Stimulated activated CD4-positive, alpha-beta T cell treated with anti-CD3 and anti-CD28 coated beads, Interleukin-4, amount 100 ng/mL, for 48 hours (primary cell): ENCODE data around the gene ZNF277.

Experiments
- DNase-seq, 2 donors: peaks; one replicate each; pipeline ENCODE4 v3.0.0-alpha.2; 2020; ENCODE audit warnings: low read depth in 2 of 2

ZNF277 gene, protein sequence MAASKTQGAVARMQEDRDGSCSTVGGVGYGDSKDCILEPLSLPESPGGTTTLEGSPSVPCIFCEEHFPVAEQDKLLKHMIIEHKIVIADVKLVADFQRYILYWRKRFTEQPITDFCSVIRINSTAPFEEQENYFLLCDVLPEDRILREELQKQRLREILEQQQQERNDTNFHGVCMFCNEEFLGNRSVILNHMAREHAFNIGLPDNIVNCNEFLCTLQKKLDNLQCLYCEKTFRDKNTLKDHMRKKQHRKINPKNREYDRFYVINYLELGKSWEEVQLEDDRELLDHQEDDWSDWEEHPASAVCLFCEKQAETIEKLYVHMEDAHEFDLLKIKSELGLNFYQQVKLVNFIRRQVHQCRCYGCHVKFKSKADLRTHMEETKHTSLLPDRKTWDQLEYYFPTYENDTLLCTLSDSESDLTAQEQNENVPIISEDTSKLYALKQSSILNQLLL

DNA sequence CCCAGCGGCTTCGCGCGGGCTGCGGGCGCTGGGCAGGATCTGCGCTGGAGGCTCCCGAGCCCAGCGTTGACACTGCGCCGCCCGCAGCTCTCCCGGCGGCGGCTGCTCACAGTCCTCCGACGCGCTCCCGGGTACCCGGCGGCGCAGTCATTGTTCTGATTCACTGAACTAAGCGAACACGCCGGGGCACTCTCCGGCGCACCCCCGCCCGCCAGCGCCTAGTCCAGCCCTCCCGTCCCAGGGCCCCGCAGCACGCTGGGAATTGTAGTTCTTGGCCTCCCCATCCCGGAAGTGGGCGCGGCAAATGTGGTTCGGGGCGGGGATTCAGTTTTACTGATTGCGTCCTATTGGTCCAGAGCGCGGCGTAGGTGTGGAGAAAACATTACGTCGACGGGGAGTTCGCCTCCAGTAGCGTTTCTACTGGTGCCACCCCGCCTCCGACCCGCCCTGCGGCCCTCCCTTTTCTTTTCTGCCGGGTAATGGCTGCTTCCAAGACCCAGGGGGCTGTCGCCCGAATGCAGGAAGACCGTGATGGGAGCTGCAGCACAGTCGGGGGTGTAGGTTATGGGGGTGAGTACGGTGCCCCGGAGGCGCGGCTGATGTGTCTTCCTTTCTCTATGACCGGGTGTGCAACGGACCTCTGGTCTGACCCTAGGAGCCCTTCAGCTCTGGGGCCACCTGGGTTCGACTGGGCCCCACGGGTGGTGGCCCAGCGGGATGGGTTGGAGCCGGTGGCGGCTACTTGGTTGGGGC is at the start of gene ZNF277, which contains the start of gene DOCK4:
Gene ZNF277, plus strand, starts transcription at position 458 of the 753 bp plus-strand sequence. Its CDS starts 22 bp downstream, at position 480.
Gene DOCK4, minus strand, starts transcription at position 162 of the 753 bp plus-strand sequence. CDS start 261 bp downstream, outside the sequence.
- DNase-seq, result peak; percentile 99

DNA sequence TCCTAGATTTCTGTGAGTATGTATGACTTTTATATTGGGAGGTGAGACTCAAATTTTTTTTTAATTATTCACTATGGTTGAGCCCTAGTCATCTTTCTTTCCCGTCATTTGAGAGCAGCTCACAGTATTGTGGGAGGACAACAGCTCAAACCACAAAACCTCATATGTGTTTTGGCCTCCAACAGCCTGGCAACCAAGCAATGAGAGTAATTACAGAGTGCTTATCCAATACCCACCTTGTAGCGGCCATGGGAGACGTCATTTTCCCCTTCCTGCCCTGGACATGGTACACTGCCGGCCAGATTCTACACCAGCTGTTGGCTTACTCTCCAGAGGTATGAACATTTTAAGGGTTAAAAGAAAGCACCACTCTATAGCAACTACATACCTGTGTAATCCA is 49.4 kb upstream of the ZNF277 start:
- no peak for DNase-seq

DNA sequence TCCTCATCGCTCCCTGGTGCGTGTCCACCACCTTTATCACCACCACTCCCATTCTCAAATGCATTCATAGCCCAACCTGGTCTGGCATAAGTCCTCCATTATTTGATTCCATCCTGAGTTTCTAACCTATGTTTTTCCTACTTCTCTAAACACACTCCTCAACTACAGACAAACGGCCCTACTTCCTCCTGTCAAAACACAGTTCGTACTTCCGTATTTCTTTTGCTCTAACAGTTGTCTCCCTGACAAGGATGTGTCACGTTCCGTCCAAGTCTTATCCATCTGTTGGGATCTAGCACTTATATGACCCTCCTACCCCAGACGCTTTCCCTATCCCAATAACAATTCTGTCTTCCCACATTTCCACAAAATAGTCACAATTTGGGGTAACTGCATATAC is 47.1 kb upstream of the ZNF277 start:
- DNase-seq, result no peak

DNA sequence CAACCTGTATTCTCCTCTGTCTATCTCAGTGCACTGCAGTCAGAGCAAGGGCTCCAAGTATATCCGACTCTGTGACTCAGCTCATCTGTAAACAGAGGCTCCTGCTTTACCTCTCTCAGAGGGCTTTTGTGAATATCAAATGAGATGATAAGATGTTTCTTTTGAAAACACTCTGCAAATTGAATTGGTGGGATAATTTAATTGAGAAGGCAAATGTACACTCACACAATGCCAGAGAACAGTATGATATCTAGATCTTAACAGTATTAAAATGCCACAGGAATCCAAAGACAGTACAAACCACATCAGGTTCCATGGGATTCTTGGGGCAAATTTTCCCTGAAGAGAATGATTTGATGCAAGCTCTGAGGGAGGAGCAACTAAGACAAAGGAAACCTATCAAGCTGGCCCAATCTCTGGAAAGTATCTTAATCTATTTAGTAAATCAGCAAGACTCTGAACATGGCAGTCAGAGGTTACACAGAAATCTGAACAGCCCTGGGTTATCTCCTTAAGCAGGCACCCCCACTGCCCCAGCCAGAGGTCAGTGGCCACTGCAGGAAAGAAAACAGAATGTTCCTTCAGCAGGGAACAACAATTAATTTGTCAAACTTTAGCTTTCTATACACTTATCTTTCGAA is 46.2 kb upstream of the ZNF277 start:
- DNase-seq, result no peak

DNA sequence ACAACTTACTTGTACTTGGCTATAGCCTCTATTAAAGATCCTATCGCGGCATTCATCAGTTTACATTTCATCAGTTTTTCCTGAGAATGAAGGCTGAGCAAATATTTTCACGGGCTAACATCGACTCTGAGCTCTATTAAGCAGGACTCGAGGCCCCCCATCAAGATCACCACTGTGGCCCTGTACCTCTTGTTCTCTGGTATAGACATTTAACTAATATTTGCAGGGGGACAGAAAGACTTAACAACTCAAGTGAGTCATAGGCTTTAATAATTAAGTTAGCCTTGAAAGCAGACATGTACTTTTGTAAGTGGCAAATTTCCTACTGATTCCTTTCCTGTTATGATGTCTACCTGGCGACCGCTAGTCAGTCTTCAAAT is 45.7 kb upstream of the ZNF277 start:
- no peak for DNase-seq

DNA sequence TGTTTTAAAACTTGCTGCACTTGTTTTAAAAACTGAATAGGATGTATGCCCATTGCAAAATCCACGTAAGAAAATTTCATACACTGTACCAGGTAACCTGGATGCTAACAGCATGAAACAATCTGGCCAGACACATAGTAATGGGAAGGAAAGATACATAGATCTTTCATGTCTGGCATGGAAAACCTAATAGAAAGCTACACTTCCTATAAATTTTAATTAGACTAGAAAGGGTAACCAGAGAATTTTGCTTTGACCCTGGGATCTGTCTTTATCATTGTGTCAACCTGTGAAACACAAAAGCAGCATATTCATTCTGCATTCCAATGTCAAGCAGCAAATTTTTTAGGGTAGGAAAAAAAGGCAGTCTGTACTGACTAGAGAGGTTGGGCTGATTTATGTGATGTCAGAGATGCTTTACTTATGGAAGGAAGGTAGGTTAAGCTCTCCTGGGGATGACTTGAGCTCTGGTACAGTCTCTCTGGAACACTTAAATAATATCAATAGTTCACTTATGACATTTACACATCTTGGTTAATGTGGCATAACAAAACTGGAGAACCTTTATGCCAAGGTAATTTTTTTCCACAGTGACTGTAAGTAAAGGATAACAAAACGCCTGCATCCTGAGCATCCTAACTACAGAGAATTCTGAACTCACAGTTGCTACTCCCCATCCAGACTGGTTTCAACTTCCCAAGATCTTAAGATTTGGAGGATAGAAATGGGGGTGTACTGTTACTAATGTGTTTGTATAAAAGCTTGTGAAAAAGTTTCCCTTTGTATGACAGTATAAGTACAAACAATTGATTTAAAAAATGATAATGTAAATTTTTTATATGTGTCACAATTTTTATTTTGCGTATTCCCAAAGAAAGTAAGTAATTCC is 45.0 kb upstream of the ZNF277 start:
- DNase-seq, result no peak

DNA sequence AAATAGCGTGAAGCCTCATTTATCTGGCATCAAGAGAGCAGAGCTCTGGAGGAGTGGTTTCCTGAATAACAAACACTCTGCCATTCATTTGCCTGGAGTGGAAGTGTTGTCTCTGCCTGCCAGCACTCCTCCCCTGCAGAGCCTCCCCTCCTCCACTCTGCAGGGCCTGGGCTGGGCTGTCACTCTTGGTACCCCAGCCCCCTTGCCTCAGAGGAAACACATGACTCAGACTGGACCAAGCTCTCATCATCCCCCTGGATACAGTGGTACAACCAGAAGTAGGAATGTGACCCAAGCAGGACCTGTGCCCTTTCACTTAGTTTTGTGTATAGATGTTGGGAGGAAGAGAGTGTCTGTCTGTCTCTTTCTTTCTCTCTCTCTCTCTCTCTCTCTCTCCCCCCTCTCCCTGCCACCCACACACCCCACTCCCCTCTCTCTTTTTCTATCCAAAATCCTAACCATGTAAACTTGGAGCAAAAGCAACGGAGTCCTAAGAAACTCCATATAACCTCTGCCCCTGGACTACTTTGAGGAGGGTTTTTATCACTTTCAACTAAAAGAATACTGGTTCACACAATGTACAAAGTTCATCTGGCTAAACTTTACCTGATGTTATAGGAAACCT is 44.2 kb upstream of the ZNF277 start:
- DNase-seq, result no peak

DNA sequence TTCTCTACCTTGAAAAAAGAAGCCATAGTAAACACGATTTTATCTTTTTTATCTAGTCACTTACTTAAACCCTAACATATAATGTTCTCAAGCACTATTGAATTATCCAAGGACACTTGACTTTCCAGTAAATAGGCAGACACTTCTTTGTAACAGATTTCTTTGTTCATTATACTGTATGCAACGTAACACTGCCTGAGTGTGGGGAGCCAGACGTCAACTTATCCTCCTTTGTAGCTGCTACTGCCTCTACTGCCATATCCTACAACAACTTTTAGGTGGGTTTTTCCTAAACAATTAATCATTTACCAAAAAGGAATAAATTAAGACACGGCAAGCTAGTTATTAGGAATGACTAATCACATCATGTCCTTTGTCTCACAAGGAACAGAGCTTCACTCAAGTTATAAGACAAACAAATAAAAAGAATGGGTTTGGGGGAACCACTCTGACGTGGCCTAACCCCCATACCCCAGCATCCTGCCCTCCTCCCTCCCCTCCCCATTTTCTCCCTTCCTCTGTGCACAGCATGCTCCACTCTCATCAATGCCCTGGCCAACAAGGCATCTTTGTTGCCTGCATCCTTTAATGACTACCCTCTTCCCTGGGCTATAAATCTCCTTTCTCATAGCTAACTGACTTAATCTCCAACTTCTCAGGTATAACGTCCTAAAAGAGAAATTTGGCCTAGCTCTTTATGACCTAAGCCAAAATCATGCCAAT is 43.5 kb upstream of the ZNF277 start:
- no peak for DNase-seq

DNA sequence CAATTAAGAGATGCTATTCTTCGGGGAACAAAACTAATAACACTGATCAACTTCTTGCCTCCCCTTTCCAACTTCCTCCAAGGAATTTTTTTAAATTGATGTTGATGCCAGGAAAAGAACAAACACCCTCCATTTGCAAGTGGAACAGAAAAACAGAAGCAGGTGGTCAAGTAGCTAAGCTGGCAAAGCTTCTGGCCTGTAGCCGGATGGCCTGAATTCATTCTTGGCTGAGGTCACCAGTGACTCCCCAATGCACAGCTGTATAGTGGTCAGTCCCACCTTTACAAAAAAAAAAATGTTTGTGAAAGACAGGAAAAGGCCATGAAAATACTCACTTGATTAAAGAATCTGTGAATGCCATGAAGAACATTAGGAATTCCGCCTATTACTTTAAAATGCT is 39.3 kb upstream of the ZNF277 start:
- no peak for DNase-seq

DNA sequence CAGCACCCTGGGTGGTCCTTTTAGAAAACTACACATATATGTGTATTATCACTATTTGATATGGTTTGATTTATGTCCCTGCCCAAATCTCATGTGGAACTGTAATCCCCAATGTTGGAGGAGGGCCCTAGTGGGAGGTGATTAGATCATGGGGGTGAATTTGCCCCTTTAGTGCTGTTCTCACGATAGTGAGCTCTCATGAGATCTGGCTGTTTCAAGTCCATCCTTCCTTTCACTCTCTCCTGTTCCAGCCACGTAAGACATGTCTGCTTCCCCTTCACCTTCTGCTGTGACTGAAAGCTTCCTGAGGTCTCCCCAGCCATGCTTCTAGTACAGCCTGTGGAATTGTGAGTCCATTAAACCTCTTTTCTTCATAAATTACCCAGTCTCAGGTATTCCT is 37.6 kb upstream of the ZNF277 start:
- no peak for DNase-seq

DNA sequence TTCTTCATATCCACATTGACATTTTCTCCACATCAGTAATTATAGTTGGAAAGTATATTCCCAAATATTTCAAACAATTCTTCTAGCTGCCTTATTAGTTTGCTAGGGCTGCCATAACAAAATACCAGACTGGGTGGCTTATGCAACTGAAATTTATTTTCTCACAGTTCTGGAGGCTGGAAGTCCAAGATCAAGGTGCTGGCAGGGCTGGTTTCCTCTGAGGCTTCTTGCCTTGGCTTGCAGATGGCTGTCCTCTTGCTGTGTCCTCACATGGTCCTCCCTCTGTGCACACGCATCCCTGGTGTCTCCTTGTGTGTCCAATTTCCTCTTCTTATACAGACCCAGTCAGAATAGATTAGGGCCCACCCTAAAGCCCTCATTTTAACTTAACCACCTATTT is 34.8 kb upstream of the ZNF277 start:
- no peak for DNase-seq

DNA sequence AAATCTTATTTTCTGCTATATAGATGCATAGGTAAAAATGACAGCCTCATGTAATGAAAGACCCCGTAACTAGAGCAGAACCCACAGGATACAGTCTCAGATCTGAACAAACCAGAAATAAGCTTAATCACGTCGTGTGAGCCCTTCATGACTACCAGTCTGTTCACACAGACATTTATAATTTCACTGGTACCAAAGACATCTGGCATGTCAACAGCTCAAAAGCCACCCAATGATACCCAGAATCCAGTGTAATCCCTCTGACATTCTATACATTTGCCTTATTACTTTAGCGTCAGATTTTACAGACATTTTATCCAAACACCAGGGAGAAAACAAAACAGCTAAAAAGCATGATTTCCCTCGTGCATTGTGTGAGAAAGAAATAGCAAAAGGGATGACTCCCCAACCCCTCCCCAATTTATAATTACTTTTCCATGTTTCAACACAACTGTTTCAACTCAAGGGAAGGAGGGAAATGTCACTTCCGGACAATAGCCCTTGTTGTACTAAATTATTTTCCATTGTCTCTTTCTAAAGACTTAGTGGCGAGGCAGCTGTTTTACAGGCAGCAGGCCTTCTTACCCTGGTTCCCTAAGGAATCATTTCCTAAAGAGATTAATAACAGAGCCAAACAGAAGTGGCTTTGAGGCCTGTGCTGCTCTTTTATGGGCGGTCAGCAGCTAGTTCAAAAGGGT is 33.5 kb upstream of the ZNF277 start:
- DNase-seq, result no peak

DNA sequence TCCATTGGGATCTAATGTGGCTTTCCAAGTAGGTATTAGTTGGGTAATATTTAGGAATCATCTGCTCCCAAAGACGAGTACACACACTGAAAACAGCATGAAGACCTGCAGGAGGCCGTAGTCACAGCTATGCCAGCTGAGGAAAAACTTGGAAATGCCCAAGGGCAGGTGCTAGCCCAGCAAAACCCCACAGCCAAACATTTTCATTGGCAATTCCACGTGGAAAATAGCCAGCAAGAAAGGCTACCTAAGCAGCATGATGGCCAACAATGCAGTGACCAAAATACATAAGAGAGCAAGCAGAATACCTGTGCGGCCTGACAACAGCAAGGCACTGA is 33.0 kb upstream of the ZNF277 start:
- DNase-seq, result no peak

DNA sequence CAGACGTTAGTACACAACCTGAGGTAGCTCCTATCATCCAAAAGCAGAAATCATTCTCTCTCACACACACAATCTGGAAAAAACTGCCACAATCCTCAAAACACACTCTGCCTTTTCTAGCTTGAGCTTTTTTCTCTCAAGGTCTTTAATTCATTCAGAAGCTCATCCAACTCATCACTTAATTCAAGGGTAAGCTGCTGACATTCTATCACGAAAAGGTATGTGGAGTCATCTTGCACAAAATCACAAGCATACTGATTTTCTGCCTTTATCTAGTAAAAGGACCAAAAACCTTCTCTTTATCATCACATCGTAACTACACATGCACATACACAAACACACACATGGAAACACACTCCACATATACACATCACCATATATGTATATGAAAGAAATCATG is 32.3 kb upstream of the ZNF277 start:
- no peak for DNase-seq

DNA sequence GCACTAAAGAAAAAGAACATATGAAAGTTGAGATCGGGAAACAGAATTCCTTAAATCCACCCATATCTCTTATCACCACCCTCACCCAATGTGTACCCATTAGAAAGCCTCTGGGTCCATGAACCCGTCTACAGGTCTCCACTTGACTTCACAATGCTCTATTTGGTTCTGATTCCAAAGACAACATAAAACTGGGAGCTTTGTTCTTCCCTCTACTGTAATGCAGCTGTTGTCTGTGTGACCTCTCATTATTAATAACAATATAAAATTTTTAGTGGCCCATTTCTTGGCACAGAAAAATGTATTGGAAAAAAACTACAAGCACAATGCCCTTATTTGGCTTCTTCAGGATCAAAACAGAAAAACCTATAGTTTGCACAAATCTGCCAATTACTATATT is 30.3 kb upstream of the ZNF277 start:
- DNase-seq, result no peak

DNA sequence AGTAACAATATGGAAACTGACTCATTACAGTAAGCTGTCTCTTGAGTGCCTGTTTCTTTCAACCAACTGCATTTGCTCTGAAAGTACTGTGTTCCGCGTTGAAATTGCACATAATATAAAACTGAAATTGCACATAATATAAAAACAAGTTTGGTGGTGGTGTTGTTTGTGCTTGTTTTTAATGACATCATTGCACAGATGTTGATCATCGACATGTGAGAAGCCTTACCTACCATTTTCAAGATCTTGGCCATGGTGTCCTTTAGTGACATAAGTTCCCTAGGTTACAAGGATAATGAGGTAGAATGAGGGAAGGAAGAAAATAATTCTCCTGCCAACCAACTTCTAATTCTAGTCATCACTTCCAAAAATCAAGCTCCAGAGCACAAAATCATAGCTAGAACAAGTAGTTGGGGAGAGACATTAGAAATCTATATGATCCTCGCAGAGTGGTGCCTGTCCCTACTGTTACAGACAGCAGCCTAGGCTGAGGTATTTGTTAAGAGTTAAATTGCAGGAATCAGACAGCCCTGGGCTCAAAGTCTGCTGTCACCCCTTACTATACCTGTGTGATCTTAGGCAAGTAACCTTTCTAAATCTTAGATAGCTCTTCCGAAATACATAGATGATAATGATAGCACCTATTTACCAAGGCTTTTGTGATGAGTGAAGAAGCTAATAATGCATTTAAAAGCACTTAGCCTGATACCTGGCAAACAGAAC is 29.6 kb upstream of the ZNF277 start:
- no peak for DNase-seq

DNA sequence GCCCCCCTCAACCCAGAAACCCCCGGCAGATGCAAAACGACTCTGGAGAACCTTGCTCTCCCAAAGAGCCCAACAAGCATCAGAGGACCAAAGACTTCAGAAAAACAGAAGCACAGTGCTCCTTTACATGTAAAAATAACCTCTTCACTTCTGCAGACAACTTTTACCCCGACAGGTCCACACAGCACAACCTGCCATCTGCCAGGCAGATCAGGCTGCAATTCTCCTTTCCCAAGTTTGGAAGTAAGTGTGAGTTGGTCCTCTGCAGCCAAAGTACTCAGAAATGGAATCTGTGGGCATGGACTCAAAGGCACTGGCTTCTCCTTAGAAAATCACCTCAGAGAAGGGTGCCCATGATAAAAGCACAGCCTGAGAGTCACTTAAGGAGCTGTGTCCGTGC is 26.3 kb upstream of the ZNF277 start:
- no peak for DNase-seq

DNA sequence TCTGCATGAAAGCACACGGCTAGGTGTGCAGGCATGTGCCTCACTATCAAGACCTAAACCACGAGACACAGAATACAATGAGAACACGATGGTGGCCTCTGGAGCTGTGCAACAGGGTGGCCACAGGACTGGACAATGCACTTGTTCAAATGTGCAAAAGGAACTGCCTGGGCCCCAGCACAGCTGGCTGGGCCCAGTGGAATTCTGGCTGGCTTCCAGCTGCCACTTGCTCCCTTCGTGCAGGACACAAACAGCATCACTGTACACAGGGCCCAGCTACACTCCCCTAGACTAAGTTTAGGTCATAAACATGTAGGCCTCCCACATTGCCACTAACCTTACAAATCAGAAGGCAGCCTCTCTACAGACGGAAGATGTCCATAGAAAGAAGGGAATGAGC is 23.7 kb upstream of the ZNF277 start:
- DNase-seq, result no peak

DNA sequence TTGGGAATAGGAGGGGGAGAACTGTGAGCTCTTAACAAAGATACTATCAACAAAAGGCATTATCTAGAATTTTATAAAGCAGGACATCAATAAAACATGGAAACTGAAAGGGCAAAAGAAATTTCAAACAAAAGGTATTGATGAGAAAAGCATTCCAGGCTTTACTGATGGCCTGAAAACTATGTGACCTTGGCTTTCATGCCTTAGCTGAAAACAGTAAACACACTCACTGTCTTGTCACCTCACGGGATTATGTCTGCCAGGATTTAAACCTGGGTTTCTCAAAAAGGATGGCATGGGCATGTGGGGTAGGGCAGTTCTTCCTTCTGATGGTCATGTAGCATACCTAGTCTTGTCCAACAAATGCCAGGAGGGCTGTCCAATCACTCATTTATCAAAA is 23.2 kb upstream of the ZNF277 start:
- no peak for DNase-seq
